ENCODE data around the gene ABHD8.

Gene ABHD8

GRCh38 chr19:17289489-17289888, 13.7 kb downstream of the ABHD8 start:
- no peak for TF ChIP-seq POLR2AphosphoS5 (IDR thresholded peaks at IDR 0.05; ENCODE audit: low read depth, low read length)
- TF ChIP-seq FOXP2 (optimal IDR thresholded peaks at IDR 0.05; ENCODE audit: borderline replicate concordance, extremely low read depth, extremely low read length, insufficient read depth) = no peak
- TF ChIP-seq TAF1 (IDR thresholded peaks at IDR 0.05; ENCODE audit: borderline replicate concordance, insufficient read depth, low read length) = no peak
- TF ChIP-seq SIN3A (IDR thresholded peaks at IDR 0.05; ENCODE audit: borderline replicate concordance, insufficient read depth, low read length) = no peak
- TF ChIP-seq REST (IDR thresholded peaks at IDR 0.05; ENCODE audit: insufficient read depth in 1 of 2, low read depth in 2 of 2, low read length in 2 of 2) = no peak

GRCh38 chr19:17286752-17287151, 16.5 kb downstream of the ABHD8 start:
- no peak for TF ChIP-seq FOXP2 (optimal IDR thresholded peaks at IDR 0.05; ENCODE audit: borderline replicate concordance, extremely low read depth, extremely low read length, insufficient read depth)
- TF ChIP-seq REST (IDR thresholded peaks at IDR 0.05; ENCODE audit: insufficient read depth in 1 of 2, low read depth in 2 of 2, low read length in 2 of 2) = no peak
- no peak for TF ChIP-seq POLR2AphosphoS5 (IDR thresholded peaks at IDR 0.05; ENCODE audit: low read depth, low read length)
- TF ChIP-seq TAF1 (IDR thresholded peaks at IDR 0.05; ENCODE audit: borderline replicate concordance, insufficient read depth, low read length) = no peak
- TF ChIP-seq SIN3A (IDR thresholded peaks at IDR 0.05; ENCODE audit: borderline replicate concordance, insufficient read depth, low read length) = no peak

DNA sequence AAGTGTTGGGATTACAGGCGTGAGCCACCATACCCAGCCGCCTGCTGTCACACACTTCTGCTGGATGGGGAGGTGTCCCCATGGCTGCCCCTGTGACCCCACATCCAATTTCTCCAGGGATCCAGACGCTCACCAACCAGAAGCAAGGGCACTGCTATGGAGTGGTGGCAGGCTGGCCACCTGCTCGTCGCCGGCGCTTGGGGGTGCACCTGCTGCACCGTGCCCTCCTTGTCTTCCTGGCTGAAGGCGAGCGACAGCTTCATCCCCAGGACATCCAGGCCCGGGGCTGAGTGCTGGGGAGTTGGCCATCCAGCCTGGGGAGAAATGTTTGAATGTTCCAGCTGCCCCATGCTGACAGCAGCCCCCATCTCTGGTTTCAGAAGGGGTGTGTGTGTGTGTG, 17.0 kb downstream of the ABHD8 start:
- TF ChIP-seq FOXP2 (optimal IDR thresholded peaks at IDR 0.05; ENCODE audit: borderline replicate concordance, extremely low read depth, extremely low read length, insufficient read depth) = no peak
- TF ChIP-seq POLR2AphosphoS5 (IDR thresholded peaks at IDR 0.05; ENCODE audit: low read depth, low read length) = no peak
- TF ChIP-seq REST (IDR thresholded peaks at IDR 0.05; ENCODE audit: insufficient read depth in 1 of 2, low read depth in 2 of 2, low read length in 2 of 2) = no peak
- TF ChIP-seq TAF1 (IDR thresholded peaks at IDR 0.05; ENCODE audit: borderline replicate concordance, insufficient read depth, low read length) = no peak
- no peak for TF ChIP-seq SIN3A (IDR thresholded peaks at IDR 0.05; ENCODE audit: borderline replicate concordance, insufficient read depth, low read length)

- TF ChIP-seq POLR2AphosphoS5 (IDR thresholded peaks at IDR 0.05; ENCODE audit: low read depth, low read length) (no peak), SIN3A (IDR thresholded peaks at IDR 0.05; ENCODE audit: borderline replicate concordance, insufficient read depth, low read length) (no peak), TAF1 (IDR thresholded peaks at IDR 0.05; ENCODE audit: borderline replicate concordance, insufficient read depth, low read length) (no peak), FOXP2 (optimal IDR thresholded peaks at IDR 0.05; ENCODE audit: borderline replicate concordance, extremely low read depth, extremely low read length, insufficient read depth) (no peak), REST (IDR thresholded peaks at IDR 0.05; ENCODE audit: insufficient read depth in 1 of 2, low read depth in 2 of 2, low read length in 2 of 2) (no peak)
Observed at GRCh38 chr19:17285415-17286135, 17.6 kb downstream of the ABHD8 start.
